ENCODE data around the gene CARD8.
"Not testable (repeated sequence)": the region's sequence is repeated elsewhere in the genome, so short reads cannot be mapped to it uniquely, and the experiment has no call there.

DNA sequence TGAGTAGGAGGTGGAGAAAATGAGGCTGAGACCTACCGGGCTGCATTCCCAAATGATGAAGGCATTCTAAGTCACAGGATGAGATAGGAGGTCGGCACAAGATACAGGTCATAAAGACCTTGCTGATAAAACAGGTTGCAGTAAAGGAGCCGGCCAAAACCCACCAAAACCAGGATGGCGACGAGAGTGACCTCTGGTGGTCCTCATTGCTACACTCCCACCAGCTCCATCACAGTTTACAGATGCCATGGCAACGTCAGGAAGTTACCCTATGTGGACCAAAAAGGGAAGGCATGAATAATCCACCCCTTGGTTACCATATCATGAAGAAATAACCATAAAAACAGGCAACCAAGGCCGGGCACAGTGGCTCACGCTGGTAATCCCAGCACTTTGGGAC is 9.6 kb upstream of the CARD8 start:
- TF ChIP-seq, protein P1, sequence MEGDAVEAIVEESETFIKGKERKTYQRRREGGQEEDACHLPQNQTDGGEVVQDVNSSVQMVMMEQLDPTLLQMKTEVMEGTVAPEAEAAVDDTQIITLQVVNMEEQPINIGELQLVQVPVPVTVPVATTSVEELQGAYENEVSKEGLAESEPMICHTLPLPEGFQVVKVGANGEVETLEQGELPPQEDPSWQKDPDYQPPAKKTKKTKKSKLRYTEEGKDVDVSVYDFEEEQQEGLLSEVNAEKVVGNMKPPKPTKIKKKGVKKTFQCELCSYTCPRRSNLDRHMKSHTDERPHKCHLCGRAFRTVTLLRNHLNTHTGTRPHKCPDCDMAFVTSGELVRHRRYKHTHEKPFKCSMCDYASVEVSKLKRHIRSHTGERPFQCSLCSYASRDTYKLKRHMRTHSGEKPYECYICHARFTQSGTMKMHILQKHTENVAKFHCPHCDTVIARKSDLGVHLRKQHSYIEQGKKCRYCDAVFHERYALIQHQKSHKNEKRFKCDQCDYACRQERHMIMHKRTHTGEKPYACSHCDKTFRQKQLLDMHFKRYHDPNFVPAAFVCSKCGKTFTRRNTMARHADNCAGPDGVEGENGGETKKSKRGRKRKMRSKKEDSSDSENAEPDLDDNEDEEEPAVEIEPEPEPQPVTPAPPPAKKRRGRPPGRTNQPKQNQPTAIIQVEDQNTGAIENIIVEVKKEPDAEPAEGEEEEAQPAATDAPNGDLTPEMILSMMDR (conservative IDR thresholded peaks at IDR 0.05; ENCODE audit: low read depth, low read length) = not testable (repeated sequence)
- TF ChIP-seq EZH2 (IDR thresholded peaks at IDR 0.05; ENCODE audit: low read length, unreplicated experiment) = not testable (repeated sequence)
